GM12878 (cell line): ENCODE data around the gene PPP1R1B.

ENCODE experiments used
- BACH1 ChIP-seq: fragments of 450-650 bp; IDR thresholded peaks from 2 replicates; pipeline ENCODE4 v1.6.1; 2017; ENCODE audit warnings: mild to moderate bottlenecking, borderline replicate concordance
- BCLAF1 ChIP-seq: fragments of 450-650 bp; IDR thresholded peaks from 2 replicates; pipeline ENCODE4 v1.6.1; 2017; ENCODE audit warnings: antibody characterized with exemption, mild to moderate bottlenecking, moderate library complexity
- CTCF ChIP-seq, 3 experiments: IDR thresholded peaks in 2 of 3; conservative IDR thresholded peaks in 1 of 3; 2 replicates each; pipeline ENCODE4 v1.5.1; 2011; ENCODE audit warnings: low read depth in 3 of 3, low read length in 3 of 3, mild to moderate bottlenecking in 3 of 3, control low read depth in 2 of 3, moderate library complexity in 2 of 3, inconsistent platforms in 1 of 3, mixed read lengths in 1 of 3; ENCODE audit not compliant: control insufficient read depth in 2 of 3, insufficient read depth in 1 of 3; ENCODE audit errors: extremely low read depth in 1 of 3
- HCFC1 ChIP-seq: fragments of 150-350 bp; IDR thresholded peaks from 2 replicates; pipeline ENCODE4 v1.6.1; 2014; ENCODE audit warnings: low read length
- IRF3 ChIP-seq: fragments of 450-650 bp; IDR thresholded peaks from 2 replicates; pipeline ENCODE4 v1.6.1; 2014; ENCODE audit warnings: mild to moderate bottlenecking
- MAX ChIP-seq: IDR thresholded peaks from 2 replicates; pipeline ENCODE4 v1.6.1; 2012; ENCODE audit warnings: low read depth, low read length, improper control_type of control experiment
- POLR2A ChIP-seq: IDR thresholded peaks from 2 replicates; pipeline ENCODE4 v1.6.1; 2011; ENCODE audit warnings: low read depth, mild to moderate bottlenecking, low read length
- SP1 ChIP-seq: IDR thresholded peaks from one replicate; pipeline ENCODE4 v1.6.1; 2011; ENCODE audit warnings: low read depth, low read length
- TARDBP ChIP-seq: IDR thresholded peaks from 2 replicates; pipeline ENCODE4 v1.6.1; 2016; ENCODE audit warnings: borderline replicate concordance
- USF2 ChIP-seq: IDR thresholded peaks from 2 replicates; pipeline ENCODE4 v1.6.1; 2011; ENCODE audit warnings: low read depth, low read length, improper control_type of control experiment, borderline replicate concordance
- YY1 ChIP-seq: IDR thresholded peaks from 2 replicates; pipeline ENCODE4 v1.6.1; 2011; ENCODE audit warnings: low read depth, mild to moderate bottlenecking, low read length

GRCh38 chr17:39597372-39598046 lies 29.2 kb upstream of the PPP1R1B start:
- TF ChIP-seq POLR2A (no peak), USF2 (no peak), TARDBP (no peak), HCFC1 (no peak), CTCF (IDR thresholded peaks at IDR 0.05 in 2 of 3, conservative IDR thresholded peaks at IDR 0.05 in 1 of 3; ENCODE audit: control insufficient read depth in 2 of 3, extremely low read depth in 1 of 3, insufficient read depth in 1 of 3, low read depth in 3 of 3, low read length in 3 of 3) (no peak), BACH1 (no peak), IRF3 (no peak), MAX (no peak), SP1 (no peak), YY1 (no peak), BCLAF1 (no peak)
